Measurements from ENCODE around the gene TIA1. TPM values are rescaled to one million over a fixed set of nuclear protein-coding genes. Genes with fewer than 3 reads are reported as not detected.
"Not testable (repeated sequence)": the region's sequence is repeated elsewhere in the genome, so short reads cannot be mapped to it uniquely, and the experiment has no call there.

The TIA1 gene
- total RNA-seq, 4 donors from 2014 or later = 132 to 229 (median 175) TPM

- Histone ChIP-seq H3K27me3 (no peaks in the 10 kb centered on the region), H3K4me1 (no peaks in the 10 kb centered on the region), H3K4me3 (no peak overlapping the region), H3K36me3 (peaks cover 0 to 35% (median 0%) of the 10 kb centered on the region in 3 donors), H3K27ac (no peak overlapping the region), H3K9me3 (no peaks in the 10 kb centered on the region)
- no peak for DNase-seq
- TF ChIP-seq POLR2A (IDR thresholded peaks at IDR 0.05) = no peak
- TF ChIP-seq, protein P1, sequence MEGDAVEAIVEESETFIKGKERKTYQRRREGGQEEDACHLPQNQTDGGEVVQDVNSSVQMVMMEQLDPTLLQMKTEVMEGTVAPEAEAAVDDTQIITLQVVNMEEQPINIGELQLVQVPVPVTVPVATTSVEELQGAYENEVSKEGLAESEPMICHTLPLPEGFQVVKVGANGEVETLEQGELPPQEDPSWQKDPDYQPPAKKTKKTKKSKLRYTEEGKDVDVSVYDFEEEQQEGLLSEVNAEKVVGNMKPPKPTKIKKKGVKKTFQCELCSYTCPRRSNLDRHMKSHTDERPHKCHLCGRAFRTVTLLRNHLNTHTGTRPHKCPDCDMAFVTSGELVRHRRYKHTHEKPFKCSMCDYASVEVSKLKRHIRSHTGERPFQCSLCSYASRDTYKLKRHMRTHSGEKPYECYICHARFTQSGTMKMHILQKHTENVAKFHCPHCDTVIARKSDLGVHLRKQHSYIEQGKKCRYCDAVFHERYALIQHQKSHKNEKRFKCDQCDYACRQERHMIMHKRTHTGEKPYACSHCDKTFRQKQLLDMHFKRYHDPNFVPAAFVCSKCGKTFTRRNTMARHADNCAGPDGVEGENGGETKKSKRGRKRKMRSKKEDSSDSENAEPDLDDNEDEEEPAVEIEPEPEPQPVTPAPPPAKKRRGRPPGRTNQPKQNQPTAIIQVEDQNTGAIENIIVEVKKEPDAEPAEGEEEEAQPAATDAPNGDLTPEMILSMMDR (IDR thresholded peaks at IDR 0.05) = no peak
Measured at GRCh38 chr2:70182689-70183088, 65.7 kb downstream of the TIA1 start.

- Histone ChIP-seq H3K4me3 (no peak overlapping the region), H3K36me3 (peaks cover 0 to 47% (median 0%) of the 10 kb centered on the region in 3 donors)
Measured at GRCh38 chr2:70181363-70181956, 67.0 kb downstream of the TIA1 start.

DNA sequence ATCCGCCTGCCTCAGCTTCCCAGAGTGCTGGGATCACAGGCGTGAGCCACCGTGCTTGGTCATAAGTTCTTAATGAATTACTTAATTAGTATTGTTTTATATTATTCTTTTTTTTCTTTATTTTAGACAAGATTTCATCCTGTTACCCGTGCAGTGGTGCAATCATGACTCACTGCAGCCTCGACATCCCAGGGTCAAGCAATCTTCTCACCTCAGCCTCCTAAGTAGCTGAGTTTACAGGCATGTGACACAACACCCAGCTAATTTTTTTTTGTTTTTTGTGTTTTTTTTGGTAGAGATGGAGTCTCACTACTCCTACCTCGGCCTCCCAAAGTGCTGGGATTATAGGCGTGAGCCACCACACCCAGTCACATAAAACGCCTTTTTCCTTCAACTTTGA is 74.9 kb downstream of the TIA1 start:
- no peak for DNase-seq
- H3K27me3 ChIP-seq = no peaks in the 10 kb centered on the region
- TF ChIP-seq, protein P1 (IDR thresholded peaks at IDR 0.05) = no peak
- TF ChIP-seq POLR2A (IDR thresholded peaks at IDR 0.05) = no peak
- H3K27ac ChIP-seq = no peak overlapping the region
- H3K36me3 ChIP-seq = peaks cover 0 to 85% (median 0%) of the 10 kb centered on the region in 3 donors
- H3K4me3 ChIP-seq = no peak overlapping the region
- no peaks in the 10 kb centered on the region for H3K9me3 ChIP-seq
- no peaks in the 10 kb centered on the region for H3K4me1 ChIP-seq

More at GRCh38 chr2:70181363-70181956, 67.0 kb downstream of the TIA1 start:
- no peaks in the 10 kb centered on the region for H3K27me3 ChIP-seq
- peak overlapping the region in 2 of 4 donors; percentile 35 to 65 for H3K27ac ChIP-seq
- H3K9me3 ChIP-seq = no peaks in the 10 kb centered on the region
- DNase-seq = peak in 2 of 3 donors; percentile 70 to 84
- H3K4me1 ChIP-seq = no peaks in the 10 kb centered on the region
- no peak for TF ChIP-seq POLR2A (IDR thresholded peaks at IDR 0.05)
- TF ChIP-seq, protein P1 (IDR thresholded peaks at IDR 0.05) = no peak

DNA sequence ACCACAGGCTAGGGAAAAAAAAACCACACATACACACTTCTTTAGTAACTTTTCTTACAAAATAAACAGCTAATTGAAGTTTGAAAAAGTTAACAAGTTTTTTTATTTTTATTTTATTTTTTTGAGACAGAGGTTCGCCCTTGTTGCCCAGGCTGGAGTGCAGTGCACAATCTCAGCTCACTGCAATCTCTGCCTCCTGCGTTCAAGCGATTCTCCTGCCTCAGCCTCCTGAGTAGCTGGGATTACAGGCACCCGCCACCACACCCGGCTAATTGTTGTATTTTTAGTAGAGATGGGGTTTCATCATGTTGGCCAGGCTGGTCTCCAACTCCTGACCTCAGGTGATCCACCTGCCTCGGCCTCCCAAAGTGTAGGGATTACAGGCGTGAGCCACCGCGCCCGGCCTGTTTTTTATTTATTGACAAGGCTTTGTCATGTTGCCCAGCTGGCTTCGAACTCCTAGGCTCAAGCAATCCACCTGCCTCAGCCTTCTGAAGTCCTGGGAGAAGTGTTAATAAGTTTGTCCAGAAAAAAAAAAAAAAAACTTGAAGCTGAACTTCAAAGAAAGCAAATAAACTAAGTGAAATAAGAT is 78.7 kb downstream of the TIA1 start:
- not testable (repeated sequence) for H3K9me3 ChIP-seq, H3K27me3 ChIP-seq, H3K4me1 ChIP-seq, DNase-seq, H3K4me3 ChIP-seq, H3K27ac ChIP-seq
- peaks cover 0 to 74% (median 0%) of the 10 kb centered on the region in 3 donors for H3K36me3 ChIP-seq

DNA sequence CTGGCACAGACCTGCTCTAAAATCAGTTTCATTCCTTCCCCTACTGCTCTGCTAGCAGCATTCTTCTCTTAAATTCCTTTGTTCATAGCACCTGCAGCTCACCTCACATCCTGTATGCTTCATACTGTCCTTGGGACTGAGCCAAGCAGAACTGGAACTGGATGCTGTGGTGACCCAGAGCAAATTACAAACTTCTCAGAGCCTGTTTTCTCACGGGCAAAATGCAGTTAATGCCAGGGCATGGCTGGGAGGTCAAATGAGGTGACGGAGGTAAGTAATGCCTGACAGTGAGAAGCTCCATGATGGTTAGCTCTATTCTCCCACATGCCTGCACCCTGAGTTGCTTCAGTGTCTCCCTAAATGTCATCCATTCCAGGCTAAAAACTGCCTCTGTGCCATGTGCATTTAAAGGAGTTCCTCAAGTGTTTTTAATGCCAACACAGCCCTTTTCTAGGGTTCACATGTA is 87.3 kb downstream of the TIA1 start:
- TF ChIP-seq, protein P1 (IDR thresholded peaks at IDR 0.05) = no peak
- no peak for TF ChIP-seq POLR2A (IDR thresholded peaks at IDR 0.05)
- DNase-seq = no peak
- H3K27me3 ChIP-seq = no peaks in the 10 kb centered on the region
- H3K36me3 ChIP-seq = peaks cover 0 to 55% (median 0%) of the 10 kb centered on the region in 3 donors
- H3K27ac ChIP-seq = no peak overlapping the region
- no peak overlapping the region for H3K4me3 ChIP-seq
- no peaks in the 10 kb centered on the region for H3K9me3 ChIP-seq
- H3K4me1 ChIP-seq = no peaks in the 10 kb centered on the region

- Histone ChIP-seq H3K27ac (no peak overlapping the region), H3K4me1 (no peaks in the 10 kb centered on the region), H3K4me3 (no peak overlapping the region), H3K27me3 (no peaks in the 10 kb centered on the region), H3K9me3 (no peaks in the 10 kb centered on the region), H3K36me3 (peaks cover 0 to 49% (median 0%) of the 10 kb centered on the region in 3 donors)
- TF ChIP-seq POLR2A (IDR thresholded peaks at IDR 0.05) = no peak
- TF ChIP-seq, protein P1 (IDR thresholded peaks at IDR 0.05) = no peak
- no peak for DNase-seq
Measured at GRCh38 chr2:70160545-70160944, 87.9 kb downstream of the TIA1 start.
